HG03135 (cell line): ENCODE data around the gene A1CF.
"Not testable (repeated sequence)": the region's sequence is repeated elsewhere in the genome, so short reads cannot be mapped to it uniquely, and the experiment has no call there.

ENCODE experiments used
- ATAC-seq: cut with Tn5 transposase; IDR thresholded peaks from one replicate; pipeline ENCODE4 v1.9.1; 2021; ENCODE audit warnings: mild to moderate bottlenecking, moderate library complexity; ENCODE audit not compliant: unreplicated experiment

The A1CF gene

GRCh38 chr10:50885097-50885859, at the start of gene A1CF:
Gene A1CF (minus strand): TSS chr10:50885627. CDS start chr10:50859940, 25,687 bp downstream.
- ATAC-seq: no peak

- ATAC-seq: no peak
Observed at GRCh38 chr10:50931948-50932431, 46.6 kb upstream of the A1CF start.

- no peak for ATAC-seq
Observed at GRCh38 chr10:50929670-50930069, 44.2 kb upstream of the A1CF start.

- ATAC-seq: no peak
Observed at GRCh38 chr10:50928190-50928552, 42.7 kb upstream of the A1CF start.

- no peak for ATAC-seq
Observed at GRCh38 chr10:50927522-50928189, 42.2 kb upstream of the A1CF start.

- ATAC-seq: not testable (repeated sequence)
Observed at GRCh38 chr10:50923471-50923870, 38.0 kb upstream of the A1CF start.

GRCh38 chr10:50919010-50919409, 33.6 kb upstream of the A1CF start:
- no peak for ATAC-seq

- no peak for ATAC-seq
Observed at GRCh38 chr10:50918529-50918928, 33.1 kb upstream of the A1CF start.

GRCh38 chr10:50917486-50917885, 32.1 kb upstream of the A1CF start:
- ATAC-seq: no peak

GRCh38 chr10:50909334-50910014, 24.0 kb upstream of the A1CF start:
- no peak for ATAC-seq

- no peak for ATAC-seq
Observed at GRCh38 chr10:50908366-50908765, 22.9 kb upstream of the A1CF start.

- not testable (repeated sequence) for ATAC-seq
Observed at GRCh38 chr10:50905797-50906196, 20.4 kb upstream of the A1CF start.

- no peak for ATAC-seq
Observed at GRCh38 chr10:50896721-50897120, 11.3 kb upstream of the A1CF start.

- ATAC-seq: no peak
Observed at GRCh38 chr10:50894312-50894711, 8.9 kb upstream of the A1CF start.

GRCh38 chr10:50892467-50892866, 7.0 kb upstream of the A1CF start:
- ATAC-seq: no peak

- ATAC-seq: no peak
Observed at GRCh38 chr10:50884302-50884701, 1.1 kb downstream of the A1CF start.

- ATAC-seq: no peak
Observed at GRCh38 chr10:50883629-50884028, 1.8 kb downstream of the A1CF start.

GRCh38 chr10:50882540-50882983, 2.9 kb downstream of the A1CF start:
- ATAC-seq: no peak

- not testable (repeated sequence) for ATAC-seq
Observed at GRCh38 chr10:50881046-50881445, 4.4 kb downstream of the A1CF start.

- ATAC-seq: no peak
Observed at GRCh38 chr10:50876429-50876828, 9.0 kb downstream of the A1CF start.

- no peak for ATAC-seq
Observed at GRCh38 chr10:50874723-50875122, 10.7 kb downstream of the A1CF start.

GRCh38 chr10:50866317-50866716, 19.1 kb downstream of the A1CF start:
- ATAC-seq: no peak
